H1 (cell line): ENCODE data around the gene ADCK1. TPM values are rescaled to one million over a fixed set of nuclear protein-coding genes. Genes with fewer than 3 reads are reported as not detected.

ENCODE experiments used
- CHD2 ChIP-seq: IDR thresholded peaks from 2 replicates; pipeline ENCODE4 v1.6.1; 2012; ENCODE audit warnings: low read length, improper control_type of control experiment
- GTF2F1 ChIP-seq: IDR thresholded peaks from 2 replicates; pipeline ENCODE4 v1.6.1; 2012; ENCODE audit warnings: low read depth, low read length, improper control_type of control experiment, borderline replicate concordance
- POLR2A ChIP-seq, 2 experiments: IDR thresholded peaks; 1 replicate in 1 of 2; 2 replicates in 1 of 2; pipeline ENCODE4 v1.6.1; 2011; ENCODE audit warnings: low read depth in 2 of 2, low read length in 2 of 2, mild to moderate bottlenecking in 2 of 2; ENCODE audit errors: control extremely low read depth in 1 of 2
- RXRA ChIP-seq: IDR thresholded peaks from 2 replicates; pipeline ENCODE4 v1.6.1; 2011; ENCODE audit warnings: low read depth, mild to moderate bottlenecking, low read length, moderate library complexity; ENCODE audit not compliant: insufficient read depth
- SIN3A ChIP-seq, 2 experiments: IDR thresholded peaks in 1 of 2; conservative IDR thresholded peaks in 1 of 2; 2 replicates each; pipeline ENCODE4 v1.6.1; 2011 to 2012; ENCODE audit warnings: low read length in 2 of 2, improper control_type of control experiment in 1 of 2, low read depth in 1 of 2, mild to moderate bottlenecking in 1 of 2
- SP2 ChIP-seq: IDR thresholded peaks from 2 replicates; pipeline ENCODE4 v1.6.1; 2012; ENCODE audit warnings: mild to moderate bottlenecking, low read length, inconsistent platforms
- polyA plus RNA-seq, 7 experiments: library from polyadenylated mRNA; depleted of rRNA in 3 of 7; stranded (reverse) in 5 of 7; unstranded in 2 of 7; fragments of >200 nt in 5 of 7; fragments of 200-250 nt in 2 of 7; gene quantifications; 1 replicate in 5 of 7; 2 replicates in 1 of 7; 4 replicates in 1 of 7; pipeline versions ENCODE4 v1.2.1 to v1.2.3, GENCODE V29; 2011 to 2013; ENCODE audit warnings: missing spikeins in 2 of 7, mixed read lengths in 2 of 7
- total RNA-seq: library from RNA; stranded (reverse); fragmentation: NEBNext Ultra II Directional; extraction: Animal tissue kit (Norgen Biotek cat#: 25700); gene quantifications from 2 replicates; pipeline ENCODE4 v1.2.1, GENCODE V29; 2021
- TF ChIP-seq, protein P1 (sequence below): IDR thresholded peaks from 2 replicates; pipeline ENCODE4 v1.6.1; 2012; ENCODE audit warnings: low read length, inconsistent platforms
- TF ChIP-seq, protein P2 (sequence below): IDR thresholded peaks from 2 replicates; pipeline ENCODE4 v1.6.1; 2011; ENCODE audit warnings: low read length, improper control_type of control experiment

ADCK1 gene
- total and polyA plus RNA-seq, 2 of the 8 experiments (the other 6 are each of a cell fraction or from before 2014, with no cell fraction given) = 11.0 to 16.8 TPM

DNA sequence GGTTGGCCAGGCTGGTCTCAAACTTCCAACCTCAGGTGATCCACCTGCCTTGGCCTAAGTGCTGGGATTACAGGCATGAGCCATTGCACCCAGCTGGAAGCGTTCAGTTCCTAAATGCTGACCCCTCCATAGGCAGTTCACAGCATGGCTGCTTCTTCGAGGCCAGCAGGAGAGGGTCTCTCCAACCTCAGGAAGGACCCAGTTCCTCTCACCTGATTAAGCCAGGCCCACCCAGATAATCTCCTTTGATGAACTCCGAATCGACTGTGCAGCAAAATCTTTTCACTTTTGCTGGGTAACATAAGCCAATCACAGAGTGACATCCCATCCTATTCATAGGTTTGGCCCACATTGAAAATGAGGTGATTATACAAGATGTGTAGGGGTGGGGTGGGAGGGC, 165.1 kb downstream of the ADCK1 start (continued):
- TF ChIP-seq RXRA (no peak), CHD2 (no peak), SP2 (no peak), SIN3A (conservative IDR thresholded peaks at IDR 0.05 in 1 of 2, IDR thresholded peaks at IDR 0.05 in 1 of 2; ENCODE audit: low read depth in 1 of 2, low read length in 2 of 2) (no peak), GTF2F1 (no peak), POLR2A (IDR thresholded peaks at IDR 0.05; ENCODE audit: control extremely low read depth in 1 of 2, low read depth in 2 of 2, low read length in 2 of 2) (no peak)
- TF ChIP-seq, protein P1, sequence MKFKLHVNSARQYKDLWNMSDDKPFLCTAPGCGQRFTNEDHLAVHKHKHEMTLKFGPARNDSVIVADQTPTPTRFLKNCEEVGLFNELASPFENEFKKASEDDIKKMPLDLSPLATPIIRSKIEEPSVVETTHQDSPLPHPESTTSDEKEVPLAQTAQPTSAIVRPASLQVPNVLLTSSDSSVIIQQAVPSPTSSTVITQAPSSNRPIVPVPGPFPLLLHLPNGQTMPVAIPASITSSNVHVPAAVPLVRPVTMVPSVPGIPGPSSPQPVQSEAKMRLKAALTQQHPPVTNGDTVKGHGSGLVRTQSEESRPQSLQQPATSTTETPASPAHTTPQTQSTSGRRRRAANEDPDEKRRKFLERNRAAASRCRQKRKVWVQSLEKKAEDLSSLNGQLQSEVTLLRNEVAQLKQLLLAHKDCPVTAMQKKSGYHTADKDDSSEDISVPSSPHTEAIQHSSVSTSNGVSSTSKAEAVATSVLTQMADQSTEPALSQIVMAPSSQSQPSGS = no peak
- TF ChIP-seq, protein P2, sequence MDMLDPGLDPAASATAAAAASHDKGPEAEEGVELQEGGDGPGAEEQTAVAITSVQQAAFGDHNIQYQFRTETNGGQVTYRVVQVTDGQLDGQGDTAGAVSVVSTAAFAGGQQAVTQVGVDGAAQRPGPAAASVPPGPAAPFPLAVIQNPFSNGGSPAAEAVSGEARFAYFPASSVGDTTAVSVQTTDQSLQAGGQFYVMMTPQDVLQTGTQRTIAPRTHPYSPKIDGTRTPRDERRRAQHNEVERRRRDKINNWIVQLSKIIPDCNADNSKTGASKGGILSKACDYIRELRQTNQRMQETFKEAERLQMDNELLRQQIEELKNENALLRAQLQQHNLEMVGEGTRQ = no peak
